Upper lobe of right lung (tissue), 1 donor: ENCODE measurements around the gene TYMS. TPM values are rescaled to one million over a fixed set of nuclear protein-coding genes. Genes with fewer than 3 reads are reported as not detected.

ENCODE experiments used
- ATAC-seq: fragments of 200-7000 bp; cut with Tn5 transposase; one replicate; pipeline ENCODE4 v1.9.1; 2020; ENCODE audit warnings: mild to moderate bottlenecking, moderate library complexity
- DNase-seq: peaks from one replicate; pipeline ENCODE4 v3.0.0-alpha.2; 2020
- H3K27ac ChIP-seq: fragments of 200-600 bp; one replicate; pipeline ENCODE4 v1.8.0; 2022
- H3K27me3 ChIP-seq: fragments of 200-600 bp; one replicate; pipeline ENCODE4 v1.8.0; 2022; ENCODE audit warnings: mild to moderate bottlenecking
- H3K36me3 ChIP-seq: fragments of 200-600 bp; one replicate; pipeline ENCODE4 v1.8.0; 2022
- H3K4me1 ChIP-seq: fragments of 200-600 bp; one replicate; pipeline ENCODE4 v1.8.0; 2022
- H3K4me3 ChIP-seq: fragments of 200-600 bp; one replicate; pipeline ENCODE4 v1.8.0; 2022; ENCODE audit warnings: mild to moderate bottlenecking
- H3K9me3 ChIP-seq: fragments of 200-600 bp; one replicate; pipeline ENCODE4 v1.8.0; 2022
- CTCF ChIP-seq: fragments of 200-600 bp; IDR thresholded peaks from one replicate; pipeline ENCODE4 v1.8.0; 2022; ENCODE audit warnings: antibody characterized with exemption
- intact Hi-C: fragments of 100-400 bp; cut with DNase I; formaldehyde crosslinking; loops from one replicate; pipeline ENCODE4 v1.11.0; 2022
- total RNA-seq: library from RNA; stranded (reverse); fragmentation: NEBNext Ultra II Directional; extraction: Animal tissue kit (Norgen Biotek cat#: 25700); gene quantifications from one replicate; pipeline ENCODE4 v1.2.1, GENCODE V29; 2021
- donor health status: DM: no; HTN: yes; CAD: no; lungs with severe emphysema.

TYMS gene
- total RNA-seq, 1 donor from 2014 or later: 4.6 TPM

DNA sequence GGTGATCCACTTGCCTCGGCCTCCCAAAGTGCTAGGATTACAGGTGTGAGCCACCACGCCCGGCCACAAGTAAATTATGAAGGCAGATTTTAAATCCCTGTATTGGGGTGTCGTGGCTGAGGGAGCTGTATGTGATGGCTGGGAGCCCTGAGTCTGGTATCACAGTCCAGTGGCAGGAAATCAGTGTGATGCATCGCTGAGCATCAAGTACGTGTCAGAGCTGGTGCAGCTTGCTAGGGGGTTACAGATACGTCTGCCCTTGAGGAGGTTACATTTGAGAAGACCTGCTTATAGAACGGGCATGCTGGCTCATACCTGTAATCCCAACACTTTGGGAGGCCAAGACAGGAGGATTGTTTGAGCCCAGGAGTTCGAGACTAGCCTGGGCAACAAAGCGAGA, 50.6 kb downstream of the TYMS start:
- Histone ChIP-seq H3K27ac (no peak overlapping the region), H3K36me3 (peaks cover 22% of the 10 kb centered on the region), H3K4me3 (no peak overlapping the region), H3K4me1 (peaks cover 18% of the 10 kb centered on the region), H3K27me3 (no peaks in the 10 kb centered on the region), H3K9me3 (no peaks in the 10 kb centered on the region)
- TF ChIP-seq CTCF: no peak
- intact Hi-C loops: no loop called here
- ATAC-seq (no peak), DNase-seq (no peak)

- no peak for ATAC-seq
These were observed 52.3 kb downstream of the TYMS start for GRCh38 chr18:709771-710170.

GRCh38 chr18:710418-711300, 53.2 kb downstream of the TYMS start:
- Histone ChIP-seq H3K36me3 (peaks cover 9% of the 10 kb centered on the region), H3K4me1 (peaks cover 18% of the 10 kb centered on the region), H3K9me3 (no peaks in the 10 kb centered on the region), H3K27me3 (no peaks in the 10 kb centered on the region), H3K27ac (peak overlapping the region; percentile 91), H3K4me3 (peak overlapping the region; percentile 75)
- DNase-seq (no peak), ATAC-seq (no peak)
- no peak for TF ChIP-seq CTCF
- intact Hi-C loops: no loop called here

More at GRCh38 chr18:709771-710170, 52.3 kb downstream of the TYMS start:
- no peak for DNase-seq
- Histone ChIP-seq H3K36me3 (peaks cover 17% of the 10 kb centered on the region), H3K9me3 (no peaks in the 10 kb centered on the region), H3K27me3 (no peaks in the 10 kb centered on the region), H3K4me1 (peaks cover 18% of the 10 kb centered on the region), H3K27ac (no peak overlapping the region), H3K4me3 (no peak overlapping the region)
- intact Hi-C loops: no loop called here
- TF ChIP-seq CTCF: no peak

GRCh38 chr18:711310-711656, 53.8 kb downstream of the TYMS start:
- Histone ChIP-seq H3K27me3 (no peaks in the 10 kb centered on the region), H3K4me3 (peak overlapping the region; percentile 75), H3K9me3 (no peaks in the 10 kb centered on the region), H3K27ac (peak overlapping the region; percentile 91), H3K4me1 (peaks cover 18% of the 10 kb centered on the region), H3K36me3 (peaks cover 3% of the 10 kb centered on the region)
- DNase-seq: no peak
- peak; percentile 1 for ATAC-seq
- no peak for TF ChIP-seq CTCF
- intact Hi-C loops: no loop called here

- H3K27me3 ChIP-seq: no peaks in the 10 kb centered on the region
- H3K4me3 ChIP-seq: peak overlapping the region; percentile 75
- no peaks in the 10 kb centered on the region for H3K9me3 ChIP-seq
- no peaks in the 10 kb centered on the region for H3K36me3 ChIP-seq
- peak overlapping the region; percentile 91 for H3K27ac ChIP-seq
- ATAC-seq (peak; percentile 61), DNase-seq (peak; percentile 86)
- intact Hi-C loops: no loop called here
- H3K4me1 ChIP-seq: peaks cover 18% of the 10 kb centered on the region
- no peak for TF ChIP-seq CTCF
These were observed 54.4 kb downstream of the TYMS start for GRCh38 chr18:711657-712400.
